ENCODE data around the gene DCLK2. TPM values are rescaled to one million over a fixed set of nuclear protein-coding genes. Genes with fewer than 3 reads are reported as not detected.

The DCLK2 gene
- total and polyA plus RNA-seq, 2 donors from 2014 or later, result 2.6 to 3.4 TPM

GRCh38 chr4:150117629-150118028 is 39.4 kb downstream of the DCLK2 start:
- FAIRE-seq, result no peak
- Histone ChIP-seq H3K4me1 (ENCODE audit: control insufficient read depth in 2 of 3, insufficient read depth in 2 of 3, low read depth in 1 of 3, low read length in 3 of 3) (no peaks in the 10 kb centered on the region), H3K27me3 (ENCODE audit: control insufficient read depth, insufficient read depth, low read length) (no peaks in the 10 kb centered on the region), H3K27ac (ENCODE audit: low read depth in 2 of 2, low read length in 2 of 2) (no peak overlapping the region), H3K9ac (ENCODE audit: low read length in 3 of 3) (no peak overlapping the region), H3K36me3 (ENCODE audit: control insufficient read depth in 2 of 3, insufficient read depth in 3 of 3, low read length in 3 of 3) (no peaks in the 10 kb centered on the region), H3K4me3 (ENCODE audit: low read length in 3 of 3) (no peak overlapping the region), H3K9me3 (ENCODE audit: control insufficient read depth in 2 of 3, insufficient read depth in 1 of 3, low read length in 3 of 3) (peaks cover 0 to 18% (median 2%) of the 10 kb centered on the region in 3 donors)
- TF ChIP-seq, protein P1, sequence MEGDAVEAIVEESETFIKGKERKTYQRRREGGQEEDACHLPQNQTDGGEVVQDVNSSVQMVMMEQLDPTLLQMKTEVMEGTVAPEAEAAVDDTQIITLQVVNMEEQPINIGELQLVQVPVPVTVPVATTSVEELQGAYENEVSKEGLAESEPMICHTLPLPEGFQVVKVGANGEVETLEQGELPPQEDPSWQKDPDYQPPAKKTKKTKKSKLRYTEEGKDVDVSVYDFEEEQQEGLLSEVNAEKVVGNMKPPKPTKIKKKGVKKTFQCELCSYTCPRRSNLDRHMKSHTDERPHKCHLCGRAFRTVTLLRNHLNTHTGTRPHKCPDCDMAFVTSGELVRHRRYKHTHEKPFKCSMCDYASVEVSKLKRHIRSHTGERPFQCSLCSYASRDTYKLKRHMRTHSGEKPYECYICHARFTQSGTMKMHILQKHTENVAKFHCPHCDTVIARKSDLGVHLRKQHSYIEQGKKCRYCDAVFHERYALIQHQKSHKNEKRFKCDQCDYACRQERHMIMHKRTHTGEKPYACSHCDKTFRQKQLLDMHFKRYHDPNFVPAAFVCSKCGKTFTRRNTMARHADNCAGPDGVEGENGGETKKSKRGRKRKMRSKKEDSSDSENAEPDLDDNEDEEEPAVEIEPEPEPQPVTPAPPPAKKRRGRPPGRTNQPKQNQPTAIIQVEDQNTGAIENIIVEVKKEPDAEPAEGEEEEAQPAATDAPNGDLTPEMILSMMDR (IDR thresholded peaks at IDR 0.05; ENCODE audit: borderline replicate concordance, extremely low read depth, insufficient read depth), result no peak
- DNase-seq, result no peak
- intact Hi-C loops (cut with DNase I), result no loop called here

GRCh38 chr4:150119492-150119891 is 41.2 kb downstream of the DCLK2 start:
- FAIRE-seq (no peak), DNase-seq (no peak)
- no peak overlapping the region for H3K27ac ChIP-seq (ENCODE audit: low read depth in 2 of 2, low read length in 2 of 2)
- no peaks in the 10 kb centered on the region for H3K36me3 ChIP-seq (ENCODE audit: control insufficient read depth in 2 of 3, insufficient read depth in 3 of 3, low read length in 3 of 3)
- no peak overlapping the region for H3K9ac ChIP-seq (ENCODE audit: low read length in 3 of 3)
- H3K27me3 ChIP-seq (ENCODE audit: control insufficient read depth, insufficient read depth, low read length), result no peaks in the 10 kb centered on the region
- H3K4me1 ChIP-seq (ENCODE audit: control insufficient read depth in 2 of 3, insufficient read depth in 2 of 3, low read depth in 1 of 3, low read length in 3 of 3), result no peaks in the 10 kb centered on the region
- intact Hi-C loops (cut with DNase I), result no loop called here
- TF ChIP-seq, protein P1 (IDR thresholded peaks at IDR 0.05; ENCODE audit: borderline replicate concordance, extremely low read depth, insufficient read depth), result no peak
- no peak overlapping the region for H3K4me3 ChIP-seq (ENCODE audit: low read length in 3 of 3)
- peaks cover 0 to 13% (median 0%) of the 10 kb centered on the region in 3 donors for H3K9me3 ChIP-seq (ENCODE audit: control insufficient read depth in 2 of 3, insufficient read depth in 1 of 3, low read length in 3 of 3)

- no peak overlapping the region for H3K9ac ChIP-seq (ENCODE audit: low read length in 3 of 3)
- FAIRE-seq (no peak), DNase-seq (no peak)
- TF ChIP-seq, protein P1 (IDR thresholded peaks at IDR 0.05; ENCODE audit: borderline replicate concordance, extremely low read depth, insufficient read depth), result no peak
- no peaks in the 10 kb centered on the region for H3K27me3 ChIP-seq (ENCODE audit: control insufficient read depth, insufficient read depth, low read length)
- intact Hi-C loops (cut with DNase I), result no loop called here
- H3K4me3 ChIP-seq (ENCODE audit: low read length in 3 of 3), result no peak overlapping the region
- H3K9me3 ChIP-seq (ENCODE audit: control insufficient read depth in 2 of 3, insufficient read depth in 1 of 3, low read length in 3 of 3), result peaks cover 0 to 9% (median 0%) of the 10 kb centered on the region in 3 donors
- no peaks in the 10 kb centered on the region for H3K36me3 ChIP-seq (ENCODE audit: control insufficient read depth in 2 of 3, insufficient read depth in 3 of 3, low read length in 3 of 3)
- no peaks in the 10 kb centered on the region for H3K4me1 ChIP-seq (ENCODE audit: control insufficient read depth in 2 of 3, insufficient read depth in 2 of 3, low read depth in 1 of 3, low read length in 3 of 3)
- H3K27ac ChIP-seq (ENCODE audit: low read depth in 2 of 2, low read length in 2 of 2), result no peak overlapping the region
These were observed 44.8 kb downstream of the DCLK2 start for GRCh38 chr4:150123087-150123486.
